Tibial artery (tissue), 4 donors: ENCODE measurements around the gene SGCA.
A peak's percentile ranks its signal among the peaks of the same experiment; 100 is the strongest.

Experiments used
- DNase-seq, 2 donors: peaks; one replicate each; pipeline ENCODE4 v3.0.0-alpha.2; 2019
- H3K27ac ChIP-seq, 2 donors: fragments of 200-600 bp; sonication (generic) in 1 of 2; 1 replicate in 1 of 2; 2 replicates in 1 of 2; pipeline ENCODE4 v1.5.1; 2018 to 2019; ENCODE audit warnings: mild to moderate bottlenecking in 1 of 2
- H3K27me3 ChIP-seq, 2 donors: fragments of 200-600 bp; sonication (generic) in 1 of 2; one replicate each; pipeline versions ENCODE4 v1.5.1 to v1.6.0; 2016 to 2019
- H3K36me3 ChIP-seq, 3 donors: fragments of 200-600 bp; sonication (generic) in 2 of 3; one replicate each; pipeline ENCODE4 v1.5.1; 2016 to 2019; ENCODE audit warnings: mild to moderate bottlenecking in 2 of 3
- H3K4me1 ChIP-seq, 4 donors: fragments of 200-600 bp; sonication (generic) in 2 of 4; 1 replicate in 3 of 4; 2 replicates in 1 of 4; pipeline ENCODE4 v1.5.1; 2016 to 2019
- H3K4me3 ChIP-seq, 2 donors: fragments of 200-600 bp; sonication (generic) in 1 of 2; 1 replicate in 1 of 2; 2 replicates in 1 of 2; pipeline ENCODE4 v1.5.1; 2018 to 2019; ENCODE audit warnings: mild to moderate bottlenecking in 2 of 2
- H3K9me3 ChIP-seq, 3 donors: fragments of 200-600 bp; sonication (generic) in 1 of 3; one replicate each; pipeline ENCODE4 v1.5.1; 2016 to 2019
- intact Hi-C: fragments of 100-400 bp; cut with DNase I; formaldehyde crosslinking; loops from one replicate; pipeline ENCODE4 v1.15.0; 2023; ENCODE audit warnings: low total_unique reads
- TF ChIP-seq, protein P1 (sequence below), 2 experiments: fragments of 200-600 bp in 1 of 2; fragments of 450-650 bp in 1 of 2; IDR thresholded peaks; one replicate each; pipeline ENCODE4 v1.5.1; 2017 to 2019; ENCODE audit warnings: antibody characterized with exemption in 2 of 2, mild to moderate bottlenecking in 1 of 2, moderate library complexity in 1 of 2

The SGCA gene

DNA sequence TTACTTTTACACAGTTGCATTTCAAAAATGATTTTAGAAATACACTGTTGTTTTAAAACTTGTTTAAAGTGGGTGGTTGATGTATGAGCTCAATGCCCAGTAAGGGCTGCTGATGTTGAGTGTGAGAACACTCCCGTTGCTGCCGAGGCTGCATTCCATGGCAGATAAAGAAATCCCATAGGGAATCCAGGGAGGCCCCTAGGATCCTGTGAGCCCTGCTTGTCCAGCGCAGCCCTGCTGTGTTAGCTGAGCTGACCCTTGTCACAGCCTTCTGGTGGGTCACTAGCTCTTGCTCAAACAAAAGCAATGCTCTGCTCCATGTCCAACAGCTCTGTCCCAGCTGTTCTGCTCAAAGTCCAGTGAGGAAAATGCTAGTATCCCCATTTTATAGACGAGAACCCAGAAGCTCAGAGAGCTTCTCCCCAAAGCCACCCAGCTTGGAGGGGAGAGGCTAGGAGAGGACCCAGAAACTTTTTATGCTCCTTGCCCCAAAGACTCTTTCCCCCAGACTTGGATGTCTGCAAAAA is 54.2 kb downstream of the SGCA start:
- H3K9me3 ChIP-seq: no peaks in the 10 kb centered on the region
- no peak overlapping the region for H3K4me3 ChIP-seq
- peak in 1 of 2 donors; percentile 73 for DNase-seq
- TF ChIP-seq, protein P1, sequence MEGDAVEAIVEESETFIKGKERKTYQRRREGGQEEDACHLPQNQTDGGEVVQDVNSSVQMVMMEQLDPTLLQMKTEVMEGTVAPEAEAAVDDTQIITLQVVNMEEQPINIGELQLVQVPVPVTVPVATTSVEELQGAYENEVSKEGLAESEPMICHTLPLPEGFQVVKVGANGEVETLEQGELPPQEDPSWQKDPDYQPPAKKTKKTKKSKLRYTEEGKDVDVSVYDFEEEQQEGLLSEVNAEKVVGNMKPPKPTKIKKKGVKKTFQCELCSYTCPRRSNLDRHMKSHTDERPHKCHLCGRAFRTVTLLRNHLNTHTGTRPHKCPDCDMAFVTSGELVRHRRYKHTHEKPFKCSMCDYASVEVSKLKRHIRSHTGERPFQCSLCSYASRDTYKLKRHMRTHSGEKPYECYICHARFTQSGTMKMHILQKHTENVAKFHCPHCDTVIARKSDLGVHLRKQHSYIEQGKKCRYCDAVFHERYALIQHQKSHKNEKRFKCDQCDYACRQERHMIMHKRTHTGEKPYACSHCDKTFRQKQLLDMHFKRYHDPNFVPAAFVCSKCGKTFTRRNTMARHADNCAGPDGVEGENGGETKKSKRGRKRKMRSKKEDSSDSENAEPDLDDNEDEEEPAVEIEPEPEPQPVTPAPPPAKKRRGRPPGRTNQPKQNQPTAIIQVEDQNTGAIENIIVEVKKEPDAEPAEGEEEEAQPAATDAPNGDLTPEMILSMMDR (IDR thresholded peaks at IDR 0.05): no peak
- H3K36me3 ChIP-seq: no peaks in the 10 kb centered on the region
- H3K27ac ChIP-seq: peak overlapping the region; percentile 85 to 94
- H3K4me1 ChIP-seq: peaks cover 9 to 78% (median 56%) of the 10 kb centered on the region in 4 donors
- H3K27me3 ChIP-seq: no peaks in the 10 kb centered on the region
- intact Hi-C loops: loop anchor here (5.0 kb wide), 1 partner anchor 47 kb away; no protein-coding TSS in a partner anchor

DNA sequence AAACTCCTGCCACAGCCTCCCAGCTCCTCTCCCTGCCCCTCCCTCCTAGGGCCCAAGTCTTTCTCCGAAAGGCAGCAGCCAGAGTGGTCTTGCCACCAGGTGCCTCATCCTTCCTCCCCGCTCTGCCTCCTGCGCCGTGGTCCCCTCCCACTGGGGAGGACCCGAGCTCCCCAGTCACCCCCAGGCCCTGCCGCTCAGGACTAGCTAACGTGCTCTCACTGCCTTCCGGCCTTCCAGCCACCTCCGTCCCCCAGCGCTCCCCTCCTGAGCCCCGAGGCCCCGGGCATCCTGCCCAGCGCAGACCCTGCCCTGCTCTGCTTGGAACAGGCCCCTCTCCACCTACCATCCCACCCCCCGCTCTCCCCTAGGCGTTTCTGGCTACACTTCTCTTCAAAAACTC is 55.0 kb downstream of the SGCA start:
- Histone ChIP-seq H3K27me3 (no peaks in the 10 kb centered on the region), H3K36me3 (no peaks in the 10 kb centered on the region), H3K27ac (peak overlapping the region; percentile 85 to 94), H3K4me1 (peaks cover 9 to 70% (median 55%) of the 10 kb centered on the region in 4 donors), H3K4me3 (no peak overlapping the region), H3K9me3 (no peaks in the 10 kb centered on the region)
- TF ChIP-seq, protein P1 (IDR thresholded peaks at IDR 0.05): no peak
- intact Hi-C loops: loop anchor here (5.0 kb wide), 1 partner anchor 46 kb away; no protein-coding TSS in a partner anchor
- peak in 1 of 2 donors; percentile 72 for DNase-seq

DNA sequence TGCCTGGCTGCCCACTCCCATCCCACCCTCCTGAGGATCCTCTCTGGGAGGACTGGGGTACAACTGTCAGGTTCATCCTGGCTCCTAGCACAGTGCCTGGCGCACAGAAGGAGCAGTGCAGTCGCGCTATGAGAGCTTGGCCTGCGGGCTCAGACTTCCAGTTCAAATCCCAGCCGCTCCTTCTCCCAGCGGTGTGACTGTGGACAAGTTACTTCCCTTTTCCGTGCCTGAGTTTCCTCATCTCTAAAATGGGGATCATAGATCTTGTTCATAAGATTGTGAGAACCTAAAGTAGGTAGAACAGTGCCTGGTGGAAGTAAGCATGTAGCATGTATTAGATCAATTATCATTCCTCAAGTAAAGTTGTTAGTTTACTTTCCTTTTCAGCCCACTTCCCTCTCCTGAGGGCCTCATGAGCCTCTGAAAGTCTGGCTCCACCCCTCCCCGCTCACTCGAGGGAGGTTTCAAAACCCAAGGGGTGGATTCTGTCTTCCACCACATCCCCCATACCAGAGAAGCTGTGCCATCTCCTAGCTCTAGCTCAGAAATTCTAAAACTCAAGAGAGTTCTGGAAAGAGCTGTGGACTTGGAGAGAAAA is 55.6 kb downstream of the SGCA start:
- no peaks in the 10 kb centered on the region for H3K27me3 ChIP-seq
- intact Hi-C loops: loop anchor here (5.0 kb wide), 1 partner anchor 46 kb away; no protein-coding TSS in a partner anchor
- no peak for DNase-seq
- H3K36me3 ChIP-seq: no peaks in the 10 kb centered on the region
- H3K9me3 ChIP-seq: no peaks in the 10 kb centered on the region
- H3K4me3 ChIP-seq: no peak overlapping the region
- H3K27ac ChIP-seq: peak overlapping the region; percentile 85 to 94
- TF ChIP-seq, protein P1 (IDR thresholded peaks at IDR 0.05): no peak
- peaks cover 9 to 69% (median 55%) of the 10 kb centered on the region in 4 donors for H3K4me1 ChIP-seq

DNA sequence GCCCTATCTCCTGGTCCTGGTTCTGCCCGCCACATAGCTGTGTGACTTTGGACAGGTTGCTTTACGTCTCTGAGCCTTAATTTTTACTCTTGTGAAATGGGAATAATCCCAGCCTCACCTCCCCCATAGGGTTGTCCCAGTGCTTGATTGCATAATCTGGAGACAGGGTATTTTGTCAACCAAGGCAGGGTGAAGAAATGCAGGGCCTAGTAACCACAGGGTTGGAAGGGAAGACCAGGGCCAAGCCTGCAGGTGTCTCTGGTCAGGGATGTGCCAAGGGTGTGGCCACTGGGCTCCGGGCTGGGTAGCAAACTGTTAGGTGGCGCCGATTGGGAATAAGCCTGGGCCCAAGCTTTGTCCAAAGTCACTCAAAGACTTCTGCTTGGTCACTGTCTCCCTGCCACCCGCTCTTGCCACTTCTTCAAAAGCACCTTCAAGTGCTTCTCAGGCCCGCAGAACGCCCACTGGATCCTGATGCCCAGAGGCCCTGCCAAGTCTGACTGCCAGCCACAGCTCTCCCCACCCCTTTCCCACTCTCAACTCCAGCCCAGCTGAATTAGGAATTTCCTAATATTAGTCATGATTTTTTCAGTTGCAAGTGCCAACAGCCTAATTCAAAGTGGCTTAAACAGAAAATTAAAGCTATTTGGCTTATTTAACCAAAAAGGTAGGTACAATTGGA is 56.2 kb downstream of the SGCA start:
- peak; percentile 84 to 94 for DNase-seq
- Histone ChIP-seq H3K27ac (peak overlapping the region; percentile 85 to 94), H3K4me3 (peak overlapping the region; percentile 14 to 24), H3K4me1 (peaks cover 9 to 68% (median 55%) of the 10 kb centered on the region in 4 donors), H3K9me3 (no peaks in the 10 kb centered on the region), H3K36me3 (no peaks in the 10 kb centered on the region), H3K27me3 (no peaks in the 10 kb centered on the region)
- intact Hi-C loops: loop anchor here (5.0 kb wide), 1 partner anchor 45 kb away; no protein-coding TSS in a partner anchor
- TF ChIP-seq, protein P1 (IDR thresholded peaks at IDR 0.05): no peak

DNA sequence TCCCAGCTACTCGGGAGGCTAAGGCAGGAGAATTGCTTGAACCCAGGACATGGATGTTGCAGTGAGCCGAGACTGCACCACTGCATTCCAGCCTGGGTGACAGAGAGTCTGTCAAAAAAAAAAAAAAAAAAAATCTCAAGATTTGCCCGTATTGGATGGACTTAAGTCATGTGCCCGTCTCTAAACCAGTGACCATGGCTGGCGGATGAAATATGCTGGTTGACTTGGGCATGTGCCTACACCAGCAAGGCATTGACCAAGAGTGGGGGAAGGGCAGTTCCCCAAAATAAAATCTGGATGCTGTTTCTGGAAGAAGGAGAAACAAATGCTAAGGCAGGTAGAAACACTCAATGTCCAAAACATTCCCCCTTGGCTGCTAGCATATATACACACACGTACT is 57.1 kb downstream of the SGCA start:
- H3K4me3 ChIP-seq: peak overlapping the region; percentile 14 to 24
- TF ChIP-seq, protein P1 (IDR thresholded peaks at IDR 0.05): no peak
- DNase-seq: peak; percentile 62 to 89
- H3K4me1 ChIP-seq: peaks cover 9 to 59% (median 51%) of the 10 kb centered on the region in 4 donors
- H3K27ac ChIP-seq: peak overlapping the region; percentile 85 to 94
- intact Hi-C loops: loop anchor here (5.0 kb wide), 1 partner anchor 44 kb away; no protein-coding TSS in a partner anchor
- no peaks in the 10 kb centered on the region for H3K36me3 ChIP-seq
- no peaks in the 10 kb centered on the region for H3K27me3 ChIP-seq
- H3K9me3 ChIP-seq: no peaks in the 10 kb centered on the region
